HG03060 (cell line): Measurements from ENCODE around the gene PLCL1.

Source experiments
- ATAC-seq: cut with Tn5 transposase; IDR thresholded peaks from one replicate; pipeline ENCODE4 v1.9.1; 2021; ENCODE audit warnings: low read depth, moderate number of reproducible peaks; ENCODE audit not compliant: unreplicated experiment

The PLCL1 gene

DNA sequence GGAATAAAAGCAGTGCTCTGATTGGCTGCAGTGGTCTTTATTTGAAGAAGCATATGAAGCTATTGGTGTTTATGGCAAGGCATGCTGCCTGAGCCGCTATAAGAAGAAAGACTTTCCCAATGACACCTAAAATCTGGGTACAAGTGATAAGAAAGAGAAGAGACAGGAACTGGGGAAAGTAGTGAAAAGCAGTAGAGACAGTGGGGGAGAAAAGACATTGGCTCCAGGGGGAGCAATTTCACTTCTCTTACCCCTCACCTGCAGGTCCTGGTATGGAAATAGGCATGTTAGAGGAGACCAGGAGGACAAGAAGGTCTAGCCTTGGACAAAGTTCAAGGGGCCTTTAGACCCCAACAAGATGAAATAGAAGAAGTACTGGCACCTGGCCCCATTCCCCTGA lies 47.1 kb downstream of the PLCL1 start:
- ATAC-seq = no peak

DNA sequence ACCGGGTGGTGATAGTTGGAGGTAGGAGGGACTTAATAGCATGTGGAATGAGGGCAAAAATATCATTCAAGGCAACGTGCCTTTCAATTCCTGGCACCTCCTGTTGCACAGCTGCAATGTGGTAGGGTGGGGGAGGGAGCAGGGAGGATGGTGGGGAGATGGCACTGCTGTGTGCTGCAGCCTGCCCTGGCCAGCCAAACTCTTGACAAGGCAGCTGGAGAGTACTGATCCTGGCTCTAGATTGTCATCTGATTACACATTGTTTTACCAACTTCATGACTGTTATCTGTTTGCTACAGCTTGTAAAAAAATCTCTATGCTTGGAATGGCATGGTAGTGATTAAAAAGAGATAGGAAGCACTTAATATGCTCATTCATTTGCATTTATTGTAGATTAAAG lies 47.7 kb downstream of the PLCL1 start:
- ATAC-seq = no peak

DNA sequence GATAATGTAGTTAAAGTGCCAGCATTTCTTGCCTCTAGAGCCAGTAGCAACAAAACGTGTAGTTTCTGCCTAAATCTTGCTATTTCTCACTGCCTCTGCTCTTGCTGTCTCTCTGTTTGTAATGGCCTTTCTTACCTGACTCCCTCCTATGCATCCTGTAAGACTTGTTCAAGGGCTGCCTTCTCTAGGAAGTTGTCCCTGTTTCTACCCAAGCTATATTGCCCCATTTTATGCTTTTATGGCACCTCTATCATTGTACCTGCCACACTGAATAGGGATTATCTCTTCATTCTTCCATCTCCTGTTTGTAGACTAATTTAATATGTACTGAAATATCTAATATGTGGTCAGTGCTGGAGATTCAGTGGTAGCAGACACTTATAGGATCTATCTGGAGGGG lies 49.2 kb downstream of the PLCL1 start:
- no peak for ATAC-seq

DNA sequence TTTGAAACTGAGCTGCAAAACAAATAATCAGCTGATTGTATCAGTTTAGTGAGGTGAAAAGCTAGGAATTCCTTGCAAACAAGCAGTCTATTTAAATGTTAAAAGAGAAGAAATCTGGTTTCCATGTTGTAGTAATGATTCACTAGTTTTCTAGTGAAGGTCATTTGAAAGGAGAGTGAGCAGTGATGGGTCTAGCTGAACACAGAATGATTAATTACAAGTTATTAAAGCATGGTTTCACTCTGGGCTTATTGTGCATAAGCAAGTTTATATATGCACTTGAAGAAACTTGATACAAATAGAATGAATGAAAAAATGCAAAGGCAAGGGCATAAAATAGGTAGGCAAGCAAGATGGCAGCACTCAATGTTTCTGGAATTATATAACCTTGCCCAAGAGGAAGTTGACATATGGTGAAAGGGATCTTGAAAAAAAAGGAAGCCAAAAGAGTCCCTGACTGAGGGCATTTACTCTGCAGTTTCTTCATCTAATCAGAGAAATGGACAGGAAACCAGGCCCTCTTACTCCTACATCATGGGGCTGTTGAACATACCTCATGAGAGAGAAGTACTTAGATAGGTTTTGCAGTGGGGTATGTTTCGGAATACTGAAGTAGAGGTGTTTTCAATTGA lies 53.2 kb downstream of the PLCL1 start:
- ATAC-seq = no peak

DNA sequence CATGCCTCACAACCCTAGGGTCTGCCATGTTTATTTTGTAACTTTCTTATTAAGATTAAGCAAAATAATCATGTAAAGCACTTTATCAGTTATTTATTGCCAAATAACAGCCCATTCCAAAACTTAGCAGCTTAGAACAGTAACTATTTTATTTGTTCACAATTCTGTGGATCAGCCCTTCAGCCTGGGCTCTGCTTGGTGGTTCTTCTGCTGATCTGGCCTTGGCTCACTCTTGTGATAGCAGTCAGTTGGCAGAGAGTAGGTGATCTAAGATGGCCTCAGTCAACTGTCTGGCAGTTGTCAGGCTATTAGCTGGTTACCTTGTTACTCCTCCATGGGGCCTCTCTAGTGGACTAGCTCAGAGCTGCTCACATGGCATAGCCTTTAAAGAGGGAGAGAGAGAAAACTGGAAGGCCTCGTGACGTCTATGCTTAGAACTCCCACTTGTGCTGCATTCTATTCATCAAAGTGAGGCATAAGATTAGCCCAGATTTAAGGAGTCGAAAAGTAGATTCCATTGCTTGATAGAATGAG lies 54.3 kb downstream of the PLCL1 start:
- ATAC-seq = no peak

DNA sequence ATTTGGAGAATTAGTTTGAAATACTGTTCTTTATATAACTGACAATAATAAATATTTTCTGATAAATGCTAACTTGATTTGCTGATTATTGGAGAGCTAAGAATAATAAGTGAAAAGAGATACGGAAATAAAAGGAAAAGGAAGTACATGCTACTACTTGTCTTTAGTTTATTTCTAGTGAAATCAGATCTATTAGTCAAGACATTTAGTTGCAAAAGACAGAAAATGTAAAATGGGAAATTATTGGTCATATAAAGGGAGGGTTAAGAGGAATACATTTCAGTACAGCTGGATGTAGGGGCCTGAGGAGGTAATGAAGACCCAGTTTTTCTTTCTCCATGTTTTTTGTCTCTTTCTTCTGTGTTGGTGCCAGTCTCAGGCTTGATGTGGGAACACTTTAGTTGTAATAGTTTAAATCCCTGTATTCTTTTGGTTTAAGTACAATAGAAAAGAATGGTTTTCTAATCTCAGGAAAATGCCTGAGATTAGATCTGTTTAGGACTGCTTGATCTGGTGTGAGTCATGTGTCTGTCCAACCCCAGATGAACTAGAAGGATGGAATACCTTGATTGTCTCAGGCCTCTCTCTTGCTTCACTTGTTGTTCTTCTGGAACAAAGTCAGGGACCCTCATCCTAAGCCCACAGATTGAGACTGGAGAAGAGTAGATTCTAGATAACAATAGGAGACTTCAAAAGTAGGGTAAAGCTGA lies 58.0 kb downstream of the PLCL1 start:
- no peak for ATAC-seq

DNA sequence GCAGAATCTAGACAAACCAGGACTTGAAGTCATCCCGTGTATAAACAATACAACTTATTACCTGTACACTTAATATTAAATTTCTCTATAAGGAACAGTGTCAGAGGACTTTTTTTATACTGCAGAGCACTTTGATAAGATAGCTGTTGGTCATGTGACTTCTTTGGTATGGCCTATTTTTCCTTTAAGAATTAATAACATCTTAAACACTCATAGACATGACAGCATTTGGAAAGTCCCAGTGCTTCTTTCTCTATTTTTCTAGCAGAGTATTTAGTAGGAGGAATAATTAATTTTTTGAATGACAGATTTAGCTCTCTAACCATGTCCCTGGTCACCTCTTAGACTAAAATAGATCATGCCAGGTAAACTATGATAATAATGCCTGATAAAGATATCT lies 59.4 kb downstream of the PLCL1 start:
- ATAC-seq = no peak

DNA sequence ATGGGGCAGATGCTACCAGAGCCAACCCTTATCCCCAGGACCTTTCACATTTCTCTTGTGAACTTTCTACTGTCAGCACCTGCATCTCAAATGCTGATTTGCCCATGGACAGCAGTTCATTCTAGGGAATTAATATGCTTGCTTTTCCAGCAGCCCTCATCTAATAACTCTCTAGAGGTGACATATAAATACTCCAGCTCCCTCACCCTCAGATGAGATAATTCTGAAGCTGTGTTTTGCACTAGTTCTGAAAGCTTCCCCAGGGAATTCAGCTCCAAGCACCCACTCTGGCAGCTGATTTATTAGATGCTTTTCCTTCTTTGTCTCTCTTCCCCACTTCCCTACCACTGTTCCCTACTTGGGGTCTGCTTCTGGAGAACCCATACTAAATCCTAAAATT lies 62.1 kb downstream of the PLCL1 start:
- no peak for ATAC-seq

DNA sequence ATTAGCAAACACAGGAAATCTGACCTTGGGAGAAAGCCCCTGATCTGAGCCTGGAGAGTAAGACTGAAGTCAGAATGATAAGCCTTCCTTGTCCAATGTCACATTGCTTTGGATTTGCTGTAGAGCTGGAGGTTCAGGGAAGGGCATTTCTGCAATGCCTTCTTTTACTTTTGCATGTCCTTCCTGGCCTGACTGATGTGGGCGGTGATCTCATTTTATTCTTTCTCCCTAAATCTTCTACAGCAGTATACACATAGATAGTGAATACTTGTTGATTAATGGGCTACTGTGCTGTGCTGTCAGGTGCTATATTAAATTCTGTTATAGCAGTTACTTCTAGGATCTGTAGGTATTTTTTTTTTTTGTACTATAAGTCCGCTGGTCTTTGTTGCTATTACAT lies 62.6 kb downstream of the PLCL1 start:
- ATAC-seq = no peak

DNA sequence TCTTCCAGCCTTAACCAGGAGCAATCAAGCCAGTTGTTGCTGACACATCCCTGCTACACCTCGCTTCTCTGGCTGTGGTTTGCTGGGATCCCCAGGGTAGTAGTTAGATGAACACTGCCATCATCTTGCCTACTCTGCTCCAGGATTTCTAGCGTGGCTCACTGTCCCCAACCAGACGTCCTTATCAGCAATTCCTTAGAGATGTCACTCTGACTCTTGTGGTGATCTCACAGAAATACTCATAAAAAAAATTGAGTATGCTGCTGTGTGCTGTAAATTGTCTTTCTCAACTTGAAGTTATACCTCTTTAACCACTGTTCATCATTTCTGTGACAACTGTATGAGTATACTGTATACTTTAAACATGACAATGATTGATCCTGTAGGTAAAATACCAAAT lies 63.2 kb downstream of the PLCL1 start:
- no peak for ATAC-seq

DNA sequence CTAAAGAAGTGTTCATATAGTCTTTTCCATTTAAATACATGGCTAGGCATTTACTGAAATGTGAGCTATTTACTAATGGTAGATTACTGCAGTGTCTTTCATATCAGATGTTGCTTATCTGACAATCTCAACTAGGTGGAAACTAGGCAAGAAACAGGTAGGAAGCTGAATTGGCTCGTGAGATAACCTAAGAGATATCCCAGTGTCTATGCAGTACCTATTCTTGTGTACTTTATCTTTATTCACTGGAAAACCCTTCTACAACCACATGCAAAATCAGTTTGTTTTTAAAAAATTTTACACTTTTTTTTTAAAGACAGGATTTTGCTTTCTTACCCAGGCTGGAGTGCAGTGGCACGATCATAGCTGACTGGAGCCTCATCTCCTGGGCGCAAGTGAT lies 63.8 kb downstream of the PLCL1 start:
- ATAC-seq = no peak

DNA sequence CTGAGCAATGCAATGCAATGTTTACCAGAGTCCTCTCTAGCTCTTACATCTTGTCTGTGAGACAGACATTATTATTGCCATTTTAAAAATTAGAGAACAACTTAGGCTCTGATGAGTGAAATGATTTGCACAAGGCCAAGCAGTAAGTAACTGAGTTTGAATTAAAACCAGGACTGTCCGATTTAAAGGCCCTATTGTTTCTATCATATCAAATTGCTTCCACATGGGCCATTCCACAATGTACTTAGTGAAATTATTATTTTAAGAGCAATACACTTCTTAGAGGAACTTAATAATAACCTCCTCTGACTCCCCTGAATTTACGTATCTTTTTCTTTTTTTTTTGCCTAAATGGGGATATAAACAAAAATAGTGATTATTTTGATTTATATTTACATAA lies 64.6 kb downstream of the PLCL1 start:
- ATAC-seq = no peak

DNA sequence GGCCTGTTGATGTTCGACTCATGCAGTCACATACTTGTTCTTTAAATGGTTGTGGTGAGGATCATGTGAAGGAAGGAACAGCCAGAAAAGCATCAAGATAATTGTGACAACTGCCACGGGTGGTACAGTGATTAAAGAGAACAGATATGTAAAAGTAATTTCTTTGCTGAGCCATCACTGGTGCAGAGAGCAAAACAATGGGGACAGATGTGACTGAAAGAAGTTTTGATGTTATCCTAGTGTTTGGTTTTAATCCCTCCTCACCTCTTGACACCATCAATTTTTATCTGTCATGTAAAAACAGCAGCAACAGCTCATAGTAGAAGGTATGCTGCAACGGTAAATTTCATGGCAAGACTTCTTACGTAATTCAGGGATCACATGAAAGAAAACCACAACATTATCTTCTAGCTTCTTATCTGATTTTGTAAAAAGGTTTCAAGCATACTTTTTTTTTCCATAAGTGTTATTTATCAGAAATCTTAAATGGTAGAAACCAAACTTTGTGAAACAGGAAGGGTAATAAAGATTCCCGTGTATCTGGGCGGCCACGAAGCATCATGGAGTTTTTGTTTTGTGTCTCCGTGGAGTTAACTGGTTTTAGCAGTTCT lies 65.2 kb downstream of the PLCL1 start:
- no peak for ATAC-seq

DNA sequence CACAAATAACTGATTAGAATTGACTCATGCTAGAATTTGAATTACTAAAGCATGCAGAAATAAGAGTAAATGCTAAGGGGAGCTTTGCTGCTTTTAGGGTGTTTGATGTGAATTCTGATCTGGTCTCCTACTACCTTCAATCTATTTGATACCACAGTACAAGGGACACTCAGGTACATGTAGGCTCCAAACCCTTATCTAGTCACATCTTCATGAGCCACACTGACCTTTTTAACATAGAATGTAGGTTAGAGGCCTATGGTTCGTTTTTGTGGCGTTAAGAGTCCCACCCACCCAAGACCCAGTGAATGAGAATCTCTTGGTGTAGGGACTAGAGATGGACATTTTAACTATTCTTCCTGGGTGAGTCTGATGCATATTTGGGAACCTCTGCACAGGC lies 65.7 kb downstream of the PLCL1 start:
- ATAC-seq = no peak

DNA sequence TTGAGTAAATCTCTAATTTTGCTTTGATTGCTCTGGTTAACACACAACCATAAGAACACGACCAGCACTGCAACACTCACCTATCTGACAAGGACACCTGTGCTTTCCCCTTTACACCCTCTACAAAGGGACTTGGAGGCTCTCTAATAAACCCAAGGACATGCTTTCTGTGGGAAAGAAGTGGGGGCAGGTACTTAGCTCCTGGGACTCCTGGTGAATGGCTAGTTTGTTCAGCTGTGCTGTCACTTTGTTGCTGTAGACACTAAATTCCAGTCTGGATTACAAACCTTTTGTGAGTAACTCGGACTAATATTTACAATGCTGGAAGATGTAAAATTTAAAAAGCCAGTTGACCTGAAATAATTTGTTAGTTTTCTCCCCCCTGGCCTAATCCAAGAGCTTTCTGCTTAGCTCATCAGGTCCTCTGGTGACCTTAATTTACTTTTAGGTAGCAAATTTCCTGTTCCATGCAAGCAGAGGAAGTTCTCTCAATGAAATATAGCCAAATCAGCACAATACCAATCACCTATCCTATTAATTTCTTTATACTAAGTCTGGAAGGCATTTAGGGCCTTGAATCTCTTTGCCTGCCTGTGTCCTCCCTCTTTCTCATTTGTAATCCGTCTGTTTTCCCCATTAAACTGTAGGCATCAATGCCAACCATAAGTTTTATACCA lies 67.5 kb downstream of the PLCL1 start:
- no peak for ATAC-seq

DNA sequence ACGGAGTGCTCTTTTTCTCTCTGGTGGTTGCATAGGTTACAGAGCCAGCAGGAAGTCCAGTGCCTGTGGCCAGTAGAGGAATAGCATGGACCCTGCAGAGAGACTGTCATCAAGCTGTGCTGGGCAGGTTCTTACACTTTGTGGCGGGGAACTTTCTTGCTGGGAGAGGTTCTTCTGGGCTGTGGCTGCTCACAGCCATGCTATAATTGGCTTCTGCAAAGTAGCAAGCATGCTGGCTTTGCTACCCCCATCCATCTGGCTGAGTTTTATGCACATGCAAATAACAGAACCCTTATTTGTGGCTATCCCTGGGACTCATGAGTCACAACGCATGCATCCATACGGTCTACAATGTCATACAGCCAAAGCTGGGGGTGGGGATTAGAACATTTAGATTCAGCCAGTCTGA lies 68.9 kb downstream of the PLCL1 start:
- no peak for ATAC-seq

DNA sequence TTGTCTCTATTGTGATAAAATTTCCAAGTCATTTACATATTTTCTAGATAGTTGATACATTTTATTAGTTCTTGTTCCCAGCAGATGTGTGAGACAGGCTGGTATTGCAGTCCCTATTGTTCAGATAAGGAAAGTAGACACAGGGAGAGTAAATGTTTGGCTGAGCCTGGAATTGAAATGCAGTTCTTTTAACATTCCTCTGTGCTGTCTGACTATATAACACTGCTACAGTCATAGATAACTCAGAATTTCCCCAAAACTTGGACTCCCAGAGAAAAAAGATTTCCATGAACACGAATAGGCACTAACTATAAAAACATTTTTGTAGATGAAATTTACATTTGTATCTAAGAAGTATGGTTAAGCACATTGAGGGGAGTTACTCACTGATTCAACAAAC lies 71.4 kb downstream of the PLCL1 start:
- no peak for ATAC-seq

DNA sequence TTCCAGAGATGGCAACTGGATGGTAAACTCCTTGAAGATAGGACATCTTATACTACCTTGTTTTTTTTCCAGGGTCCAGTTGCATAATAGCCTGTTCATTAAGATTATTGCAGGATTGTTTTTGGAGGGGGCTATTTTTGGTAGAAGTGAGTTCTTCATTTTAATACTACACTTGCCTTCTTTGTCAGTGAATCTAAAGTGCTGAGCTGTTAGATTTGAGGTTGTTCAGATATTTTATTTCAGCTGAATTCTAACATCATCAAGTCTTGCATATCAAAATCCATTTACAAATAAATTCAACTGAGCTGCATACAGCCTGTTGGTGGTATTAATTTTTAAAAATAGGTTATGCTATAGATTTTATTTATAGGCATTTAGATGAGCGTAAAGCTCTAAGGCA lies 72.1 kb downstream of the PLCL1 start:
- ATAC-seq = no peak

DNA sequence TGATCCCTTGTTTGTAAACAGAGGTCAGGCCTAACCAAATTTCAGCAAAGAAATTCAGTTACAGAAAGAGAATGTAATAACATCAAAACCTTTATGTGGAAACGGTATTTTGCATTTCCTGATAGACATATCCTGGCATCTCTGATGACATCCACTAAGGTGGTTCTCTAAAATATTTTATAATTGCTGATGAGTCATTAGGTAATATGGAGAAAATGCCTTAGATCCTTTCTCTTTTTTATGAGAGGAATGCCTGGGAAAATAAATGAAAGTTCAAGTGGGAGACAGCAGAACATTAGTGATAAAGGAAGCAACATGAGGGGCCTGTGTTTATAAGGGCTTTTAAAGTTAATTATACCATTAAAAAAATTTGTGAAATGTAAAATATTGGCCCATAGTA lies 72.6 kb downstream of the PLCL1 start:
- ATAC-seq = no peak

DNA sequence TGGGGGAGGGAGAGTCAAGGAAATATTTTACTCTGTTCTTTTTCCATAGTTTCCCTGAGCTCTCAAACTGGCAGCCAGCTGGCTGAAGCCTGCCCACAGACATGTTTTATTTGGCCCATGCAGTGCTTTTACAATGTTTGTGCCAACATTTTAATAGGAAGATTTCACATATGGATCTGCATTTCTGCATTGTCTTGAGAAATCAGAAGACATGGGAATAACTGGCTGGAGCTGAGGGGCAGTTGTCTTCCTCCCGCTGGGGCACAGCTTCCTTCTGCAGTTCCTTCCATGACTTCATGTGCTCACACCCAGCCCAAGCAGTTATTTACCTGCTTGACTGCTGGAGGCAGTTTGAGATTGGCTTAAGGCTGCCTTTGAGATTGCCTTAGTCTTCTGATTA lies 74.4 kb downstream of the PLCL1 start:
- ATAC-seq = no peak

DNA sequence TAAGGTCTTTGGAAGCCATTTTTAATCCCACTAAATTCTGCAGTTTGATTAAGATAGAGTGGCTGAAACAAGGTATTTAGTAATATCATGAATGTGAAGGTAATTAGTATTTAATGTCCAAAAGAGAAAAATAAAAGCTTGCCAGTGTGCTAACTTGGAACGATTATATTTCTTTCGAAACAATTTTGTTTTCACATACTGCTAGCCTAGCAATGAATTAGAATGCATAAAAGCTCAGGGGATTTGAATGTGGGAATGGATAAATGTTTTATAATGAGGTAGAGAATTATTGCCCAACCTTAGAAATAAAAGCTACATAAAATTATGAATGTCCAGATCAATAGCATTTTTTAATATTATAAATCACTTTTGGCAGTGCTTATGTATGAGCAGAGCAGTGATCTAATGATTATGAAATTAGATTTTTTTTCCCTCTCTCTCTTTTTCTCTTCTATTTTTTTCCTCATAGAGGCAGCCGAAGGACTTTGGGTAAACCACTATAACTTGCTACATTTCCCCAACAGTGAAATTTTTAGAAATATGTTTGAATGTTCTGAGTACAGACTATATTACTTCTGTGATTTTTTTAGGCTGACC lies 75.5 kb downstream of the PLCL1 start:
- ATAC-seq = no peak
